Activated effector memory CD4-positive, alpha-beta T cell treated with Interleukin-2 at 50 U/mL for 16 hours (primary cell): ENCODE results near the gene CT45A7.
"Not testable (repeated sequence)": the region's sequence is repeated elsewhere in the genome, so short reads cannot be mapped to it uniquely, and the experiment has no call there.

Source experiments
- DNase-seq: peaks from one replicate; pipeline ENCODE4 v3.0.0-alpha.2; 2020

The CT45A7 gene

DNA sequence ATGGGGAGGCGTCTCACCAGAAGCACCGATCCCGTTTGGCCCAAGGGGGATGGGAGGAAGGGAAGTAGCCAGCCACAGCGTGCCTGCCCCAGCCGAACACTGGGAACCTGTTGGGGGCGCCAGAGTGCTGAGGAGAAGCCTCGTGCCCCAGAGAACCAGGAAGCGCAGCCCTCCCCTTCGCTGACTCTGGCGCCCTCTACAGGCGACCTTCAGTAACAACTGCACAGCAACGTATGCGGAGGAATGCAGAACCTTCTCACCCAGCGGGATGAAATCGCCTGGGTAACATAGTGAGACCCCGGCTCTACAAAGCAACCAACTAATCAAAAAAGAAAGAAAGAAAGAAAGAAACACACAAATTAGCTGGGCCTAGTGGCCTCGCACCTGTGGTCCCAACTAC, at the start of gene CT45A7:
Gene CT45A7 (minus strand): TSS at position 101 of the 400 bp plus-strand sequence. CDS start 3,747 bp downstream, outside the sequence.
- DNase-seq, result not testable (repeated sequence)

DNA sequence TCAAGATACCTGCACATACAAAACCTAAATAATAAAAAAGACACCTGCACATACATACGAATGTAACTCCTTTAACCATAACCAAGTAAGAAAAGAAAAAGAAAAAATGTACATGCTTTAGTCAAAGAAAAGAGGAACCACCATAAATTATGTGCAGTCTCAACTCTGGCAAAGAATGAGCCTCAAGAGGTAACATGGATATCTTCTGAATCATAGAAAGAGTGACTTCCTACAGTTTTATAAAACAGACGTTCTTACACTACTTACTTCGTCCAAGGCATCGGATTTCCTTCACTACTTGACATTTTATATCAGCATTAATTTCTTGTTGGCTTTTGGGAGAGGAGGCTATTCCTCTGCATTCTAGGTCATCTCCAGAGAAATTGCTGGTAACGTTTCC, 45.7 kb upstream of the CT45A7 start:
- not testable (repeated sequence) for DNase-seq

DNA sequence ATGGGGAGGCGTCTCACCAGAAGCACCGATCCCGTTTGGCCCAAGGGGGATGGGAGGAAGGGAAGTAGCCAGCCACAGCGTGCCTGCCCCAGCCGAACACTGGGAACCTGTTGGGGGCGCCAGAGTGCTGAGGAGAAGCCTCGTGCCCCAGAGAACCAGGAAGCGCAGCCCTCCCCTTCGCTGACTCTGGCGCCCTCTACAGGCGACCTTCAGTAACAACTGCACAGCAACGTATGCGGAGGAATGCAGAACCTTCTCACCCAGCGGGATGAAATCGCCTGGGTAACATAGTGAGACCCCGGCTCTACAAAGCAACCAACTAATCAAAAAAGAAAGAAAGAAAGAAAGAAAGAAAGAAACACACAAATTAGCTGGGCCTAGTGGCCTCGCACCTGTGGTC, 34.6 kb upstream of the CT45A7 start, which contains the start of gene CT45A9:
Gene CT45A9 (minus strand): TSS at position 101 of the 400 bp plus-strand sequence. CDS start 3,751 bp downstream, outside the sequence.
- not testable (repeated sequence) for DNase-seq

DNA sequence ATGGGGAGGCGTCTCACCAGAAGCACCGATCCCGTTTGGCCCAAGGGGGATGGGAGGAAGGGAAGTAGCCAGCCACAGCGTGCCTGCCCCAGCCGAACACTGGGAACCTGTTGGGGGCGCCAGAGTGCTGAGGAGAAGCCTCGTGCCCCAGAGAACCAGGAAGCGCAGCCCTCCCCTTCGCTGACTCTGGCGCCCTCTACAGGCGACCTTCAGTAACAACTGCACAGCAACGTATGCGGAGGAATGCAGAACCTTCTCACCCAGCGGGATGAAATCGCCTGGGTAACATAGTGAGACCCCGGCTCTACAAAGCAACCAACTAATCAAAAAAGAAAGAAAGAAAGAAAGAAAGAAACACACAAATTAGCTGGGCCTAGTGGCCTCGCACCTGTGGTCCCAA, 17.4 kb upstream of the CT45A7 start, which contains the start of gene CT45A8:
Gene CT45A8 (minus strand): TSS at position 101 of the 400 bp plus-strand sequence. CDS start 3,755 bp downstream, outside the sequence.
- DNase-seq, result not testable (repeated sequence)

GRCh38 chrX:135819912-135820311, 17.2 kb downstream of the CT45A7 start, which contains the start of gene CT45A2:
Gene CT45A2 (minus strand): TSS chrX:135820012. CDS start chrX:135816265, 3,747 bp downstream.
- not testable (repeated sequence) for DNase-seq

- DNase-seq, result not testable (repeated sequence)
Observed at GRCh38 chrX:135802687-135803086, 34.4 kb downstream of the CT45A7 start, which contains the start of gene CT45A6. Gene CT45A6 (minus strand): TSS chrX:135802787. CDS start chrX:135798993, 3,794 bp downstream.

GRCh38 chrX:135785403-135785802, 51.7 kb downstream of the CT45A7 start, which contains the start of gene CT45A5:
Gene CT45A5 (minus strand): TSS chrX:135785503. CDS start chrX:135781729, 3,774 bp downstream.
- DNase-seq, result not testable (repeated sequence)
